GM12874 (cell line): ENCODE results near the gene DLG1.

Source experiments
- CTCF ChIP-seq: IDR thresholded peaks from 2 replicates; pipeline ENCODE4 v1.5.1; 2011; ENCODE audit warnings: low read depth, mild to moderate bottlenecking, control low read depth, low read length, moderate library complexity; ENCODE audit not compliant: insufficient read depth

Gene DLG1

GRCh38 chr3:197296545-197296944 lies 1.9 kb downstream of the DLG1 start:
- no peak for TF ChIP-seq CTCF

- no peak for TF ChIP-seq CTCF
Observed at GRCh38 chr3:197295871-197296270, 2.5 kb downstream of the DLG1 start.

- no peak for TF ChIP-seq CTCF
Observed at GRCh38 chr3:197293605-197294237, 4.7 kb downstream of the DLG1 start.

- no peak for TF ChIP-seq CTCF
Observed at GRCh38 chr3:197292648-197293047, 5.8 kb downstream of the DLG1 start.

- TF ChIP-seq CTCF, result no peak
Observed at GRCh38 chr3:197292083-197292646, 6.2 kb downstream of the DLG1 start.

GRCh38 chr3:197289726-197290125 lies 8.7 kb downstream of the DLG1 start:
- no peak for TF ChIP-seq CTCF

GRCh38 chr3:197286678-197287077 lies 11.7 kb downstream of the DLG1 start:
- no peak for TF ChIP-seq CTCF
